Measurements from ENCODE around the gene E4F1. TPM values are rescaled to one million over a fixed set of nuclear protein-coding genes. Genes with fewer than 3 reads are reported as not detected.

E4F1 gene
- total and polyA plus RNA-seq, 2 donors (not counting 1 experiment from before 2014, with no cell fraction given): 6.7 to 31.2 TPM

DNA sequence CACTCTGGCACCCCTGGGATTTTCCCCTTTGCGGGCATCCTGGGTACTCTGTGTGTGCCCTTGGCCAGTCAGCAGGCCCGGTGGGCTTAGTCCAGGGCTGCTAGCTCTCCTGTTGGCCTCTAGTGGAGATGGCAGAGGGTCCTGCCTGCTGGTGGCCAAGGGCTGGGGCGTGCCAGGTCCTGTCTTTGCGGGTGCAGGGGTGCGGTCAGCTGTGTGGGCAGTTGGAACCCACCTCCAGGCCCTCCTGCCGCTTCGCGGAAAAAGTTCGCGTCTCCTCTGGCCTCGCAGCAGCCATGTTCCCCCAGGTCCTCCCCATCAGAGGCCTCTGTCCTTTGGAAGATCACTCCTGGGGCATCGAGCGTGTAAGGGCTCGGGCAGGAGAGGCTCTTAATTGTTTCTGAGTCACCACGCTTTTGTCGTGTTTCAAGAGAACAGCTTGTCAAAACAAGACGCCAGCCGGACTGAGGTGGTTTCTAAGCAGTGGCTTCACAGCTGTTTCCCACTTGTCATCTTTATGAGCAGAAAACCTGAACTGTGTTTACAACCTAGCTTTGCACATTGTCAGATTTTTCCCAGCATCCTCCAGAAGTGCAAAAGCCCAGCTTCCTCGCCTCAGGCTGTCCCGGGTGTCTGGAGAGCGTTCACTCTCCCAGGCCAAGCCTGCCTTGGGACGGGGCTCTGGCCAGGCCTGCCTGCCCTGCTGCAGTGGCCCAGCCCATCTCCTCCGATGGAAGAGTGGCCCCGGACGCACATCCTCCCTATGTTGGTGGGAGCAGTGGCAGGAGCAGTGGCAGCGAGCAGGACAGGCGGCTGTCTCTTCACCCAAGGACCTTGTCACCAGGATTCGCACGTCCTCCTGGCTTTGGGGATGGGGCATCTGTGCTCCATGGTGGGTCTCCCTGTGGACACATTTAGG is 7.9 kb downstream of the E4F1 start:
- H3K27ac ChIP-seq (ENCODE audit: insufficient read depth, low read length): no peak overlapping the region
- H3K9me3 ChIP-seq (ENCODE audit: control insufficient read depth, insufficient read depth, low read depth, low read length): no peaks in the 10 kb centered on the region
- TF ChIP-seq EZH2 (IDR thresholded peaks at IDR 0.05; ENCODE audit: low read length, missing control alignments) (no peak), CTCF (conservative IDR thresholded peaks at IDR 0.05 in 1 of 2, IDR thresholded peaks at IDR 0.05 in 1 of 2; ENCODE audit: low read depth in 1 of 2, low read length in 2 of 2) (no peak)
- H3K79me2 ChIP-seq (ENCODE audit: control insufficient read depth, insufficient read depth, low read length): peaks cover 16% of the 10 kb centered on the region
- no peaks in the 10 kb centered on the region for H3K27me3 ChIP-seq (ENCODE audit: control insufficient read depth, insufficient read depth, low read length)
- no peak for DNase-seq (ENCODE audit: low read depth in 2 of 2)
- no peak overlapping the region for H3K9ac ChIP-seq (ENCODE audit: insufficient read depth, low read length)
- H2AFZ ChIP-seq (ENCODE audit: low read length): no peak overlapping the region
- H3K36me3 ChIP-seq (ENCODE audit: control insufficient read depth, insufficient read depth, low read length): peaks cover 41% of the 10 kb centered on the region
- peaks cover 2% of the 10 kb centered on the region for H3K4me1 ChIP-seq (ENCODE audit: control insufficient read depth, extremely low read depth, insufficient read depth, low read length)
- H3K4me2 ChIP-seq (ENCODE audit: extremely low read depth, insufficient read depth, low read length): no peak overlapping the region
- H4K20me1 ChIP-seq (ENCODE audit: control insufficient read depth, extremely low read depth, insufficient read depth, low read length): no peaks in the 10 kb centered on the region
- no peak overlapping the region for H3K4me3 ChIP-seq (replicated peaks in 1 of 4; ENCODE audit: control extremely low read depth in 1 of 4, insufficient read depth in 1 of 4, low read depth in 3 of 4, low read length in 4 of 4)

DNA sequence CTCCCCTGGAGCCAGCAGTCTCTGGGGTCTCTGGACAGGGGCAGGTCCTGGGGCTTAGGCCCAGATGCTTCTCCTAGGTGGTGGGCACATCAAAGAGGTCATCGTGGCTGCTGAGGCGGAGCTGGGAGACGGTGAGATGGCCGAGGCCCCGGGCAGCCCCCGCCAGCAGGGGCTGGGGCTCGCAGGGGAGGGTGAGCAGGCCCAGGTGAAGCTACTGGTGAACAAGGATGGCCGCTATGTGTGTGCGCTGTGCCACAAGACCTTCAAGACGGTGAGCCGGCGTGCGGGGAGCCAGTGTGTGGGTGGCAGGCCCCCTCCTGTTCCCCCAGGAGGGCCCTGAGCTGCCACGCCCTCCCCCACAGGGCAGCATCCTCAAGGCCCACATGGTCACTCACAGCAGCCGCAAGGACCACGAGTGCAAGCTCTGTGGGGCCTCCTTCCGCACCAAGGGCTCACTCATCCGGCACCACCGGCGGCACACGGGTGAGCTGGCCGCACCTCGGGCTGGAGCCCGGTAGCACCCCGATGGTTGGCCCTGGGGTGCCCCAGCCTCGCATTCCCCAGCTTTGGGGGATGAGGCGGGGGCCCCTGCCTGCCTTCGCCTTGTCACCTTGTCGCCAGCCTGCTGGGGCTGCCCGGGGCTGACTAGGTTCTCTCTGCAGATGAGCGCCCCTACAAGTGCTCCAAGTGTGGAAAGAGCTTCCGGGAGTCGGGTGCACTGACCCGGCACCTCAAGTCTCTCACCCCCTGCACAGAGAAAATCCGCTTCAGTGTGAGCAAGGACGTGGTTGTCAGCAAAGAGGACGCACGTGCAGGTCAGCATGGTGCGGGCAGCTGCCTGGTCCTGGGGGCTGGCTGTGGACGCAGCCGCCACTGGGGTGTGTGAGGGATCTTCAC is 9.0 kb downstream of the E4F1 start:
- H3K4me3 ChIP-seq (replicated peaks in 1 of 4; ENCODE audit: control extremely low read depth in 1 of 4, insufficient read depth in 1 of 4, low read depth in 3 of 4, low read length in 4 of 4): no peak overlapping the region
- no peak overlapping the region for H3K4me2 ChIP-seq (ENCODE audit: extremely low read depth, insufficient read depth, low read length)
- no peaks in the 10 kb centered on the region for H4K20me1 ChIP-seq (ENCODE audit: control insufficient read depth, extremely low read depth, insufficient read depth, low read length)
- no peak overlapping the region for H3K9ac ChIP-seq (ENCODE audit: insufficient read depth, low read length)
- TF ChIP-seq EZH2 (IDR thresholded peaks at IDR 0.05; ENCODE audit: low read length, missing control alignments) (no peak), CTCF (conservative IDR thresholded peaks at IDR 0.05 in 1 of 2, IDR thresholded peaks at IDR 0.05 in 1 of 2; ENCODE audit: low read depth in 1 of 2, low read length in 2 of 2) (no peak)
- no peak overlapping the region for H2AFZ ChIP-seq (ENCODE audit: low read length)
- no peak for DNase-seq (ENCODE audit: low read depth in 2 of 2)
- peaks cover 2% of the 10 kb centered on the region for H3K4me1 ChIP-seq (ENCODE audit: control insufficient read depth, extremely low read depth, insufficient read depth, low read length)
- H3K36me3 ChIP-seq (ENCODE audit: control insufficient read depth, insufficient read depth, low read length): peaks cover 41% of the 10 kb centered on the region
- no peaks in the 10 kb centered on the region for H3K9me3 ChIP-seq (ENCODE audit: control insufficient read depth, insufficient read depth, low read depth, low read length)
- no peak overlapping the region for H3K27ac ChIP-seq (ENCODE audit: insufficient read depth, low read length)
- peaks cover 7% of the 10 kb centered on the region for H3K79me2 ChIP-seq (ENCODE audit: control insufficient read depth, insufficient read depth, low read length)
- H3K27me3 ChIP-seq (ENCODE audit: control insufficient read depth, insufficient read depth, low read length): no peaks in the 10 kb centered on the region

Data from fibroblast of lung (primary cell).